Ishikawa (cell line): ENCODE measurements around the gene FLAD1.

Experiments used
- CEBPB ChIP-seq: IDR thresholded peaks from 2 replicates; pipeline ENCODE4 v1.6.1; 2012
- CREB1 ChIP-seq: IDR thresholded peaks from 2 replicates; pipeline ENCODE4 v1.6.1; 2012; ENCODE audit warnings: low read depth
- EGR1 ChIP-seq: IDR thresholded peaks from 2 replicates; pipeline ENCODE4 v1.6.1; 2012
- EP300 ChIP-seq: IDR thresholded peaks from 2 replicates; pipeline ENCODE4 v1.6.1; 2012; ENCODE audit warnings: borderline replicate concordance
- FOXM1 ChIP-seq: IDR thresholded peaks from 2 replicates; pipeline ENCODE4 v1.6.1; 2012; ENCODE audit warnings: low read depth, borderline replicate concordance
- MAX ChIP-seq: IDR thresholded peaks from 2 replicates; pipeline ENCODE4 v1.6.1; 2012
- RAD21 ChIP-seq: IDR thresholded peaks from 2 replicates; pipeline ENCODE4 v1.6.1; 2012; ENCODE audit warnings: low read depth
- REST ChIP-seq: IDR thresholded peaks from 2 replicates; pipeline ENCODE4 v1.6.1; 2012; ENCODE audit warnings: low read depth, mild to moderate bottlenecking
- TAF1 ChIP-seq: IDR thresholded peaks from 2 replicates; pipeline ENCODE4 v1.6.1; 2012; ENCODE audit warnings: low read depth, mild to moderate bottlenecking
- TCF12 ChIP-seq: IDR thresholded peaks from 2 replicates; pipeline ENCODE4 v1.6.1; 2012; ENCODE audit warnings: low read depth
- TEAD4 ChIP-seq: IDR thresholded peaks from 2 replicates; pipeline ENCODE4 v1.6.1; 2012
- USF1 ChIP-seq: IDR thresholded peaks from 2 replicates; pipeline ENCODE4 v1.6.1; 2012
- YY1 ChIP-seq: IDR thresholded peaks from 2 replicates; pipeline ENCODE4 v1.6.1; 2012; ENCODE audit warnings: low read depth

- TF ChIP-seq EGR1 (no peak), USF1 (peak; percentile 13; the same call in 1 of the 2 replicates), TEAD4 (no peak), TAF1 (no peak), YY1 (no peak), TCF12 (no peak), CREB1 (no peak), RAD21 (no peak), EP300 (no peak), REST (no peak), MAX (peak; percentile 90), FOXM1 (no peak), CEBPB (no peak)
Observed at GRCh38 chr1:154999571-155000410, 16.6 kb downstream of the FLAD1 start.
